Esophagus muscularis mucosa (tissue), 3 donors: ENCODE measurements around the gene NID2.

ENCODE experiments used
- CTCF ChIP-seq, 3 experiments: fragments of 200-600 bp in 2 of 3; fragments of 450-650 bp in 1 of 3; sonication (generic) in 2 of 3; IDR thresholded peaks; one replicate each; pipeline ENCODE4 v1.5.1; 2017 to 2019; ENCODE audit warnings: antibody characterized with exemption in 3 of 3, mild to moderate bottlenecking in 2 of 3, moderate library complexity in 1 of 3
- EP300 ChIP-seq: sonication (generic); formaldehyde crosslinking; IDR thresholded peaks from one replicate; pipeline ENCODE4 v1.6.1; 2017; ENCODE audit warnings: antibody characterized with exemption

- no peak for TF ChIP-seq EP300
- TF ChIP-seq CTCF (IDR thresholded peaks at IDR 0.05), result no peak
Observed at GRCh38 chr14:52091928-52092327, 23.1 kb upstream of the NID2 start.
